ENCODE results near the gene DYDC2. TPM values are rescaled to one million over a fixed set of nuclear protein-coding genes. Genes with fewer than 3 reads are reported as not detected.

Gene DYDC2
- total RNA-seq, 2 experiments from 2014 or later, result not detected

- H3K36me3 Mint-ChIP-seq (ENCODE audit: low read depth), result no peaks in the 10 kb centered on the region
- H3K27me3 Mint-ChIP-seq, result no peaks in the 10 kb centered on the region
- Histone ChIP-seq H3K36me3 (ENCODE audit: insufficient read depth, low read length) (no peaks in the 10 kb centered on the region), H3K27me3 (ENCODE audit: control insufficient read depth in 1 of 2, insufficient read depth in 2 of 2, low read length in 2 of 2) (no peaks in the 10 kb centered on the region), H3K4me1 (ENCODE audit: insufficient read depth, low read length) (no peaks in the 10 kb centered on the region), H3K27ac (ENCODE audit: low read depth in 1 of 2, low read length in 2 of 2) (no peak overlapping the region), H3K4me3 (ENCODE audit: low read length) (no peak overlapping the region), H3K9me3 (ENCODE audit: control insufficient read depth in 1 of 2, insufficient read depth in 1 of 2, low read length in 2 of 2) (no peaks in the 10 kb centered on the region)
- no peak overlapping the region for H3K4me3 Mint-ChIP-seq
- POLR2A ChIA-PET, result interaction anchor here (1.0 kb wide), 1 partner anchor 16 kb away, joined by 3 read pairs; no protein-coding TSS in a partner anchor
- TF ChIP-seq, protein P1, sequence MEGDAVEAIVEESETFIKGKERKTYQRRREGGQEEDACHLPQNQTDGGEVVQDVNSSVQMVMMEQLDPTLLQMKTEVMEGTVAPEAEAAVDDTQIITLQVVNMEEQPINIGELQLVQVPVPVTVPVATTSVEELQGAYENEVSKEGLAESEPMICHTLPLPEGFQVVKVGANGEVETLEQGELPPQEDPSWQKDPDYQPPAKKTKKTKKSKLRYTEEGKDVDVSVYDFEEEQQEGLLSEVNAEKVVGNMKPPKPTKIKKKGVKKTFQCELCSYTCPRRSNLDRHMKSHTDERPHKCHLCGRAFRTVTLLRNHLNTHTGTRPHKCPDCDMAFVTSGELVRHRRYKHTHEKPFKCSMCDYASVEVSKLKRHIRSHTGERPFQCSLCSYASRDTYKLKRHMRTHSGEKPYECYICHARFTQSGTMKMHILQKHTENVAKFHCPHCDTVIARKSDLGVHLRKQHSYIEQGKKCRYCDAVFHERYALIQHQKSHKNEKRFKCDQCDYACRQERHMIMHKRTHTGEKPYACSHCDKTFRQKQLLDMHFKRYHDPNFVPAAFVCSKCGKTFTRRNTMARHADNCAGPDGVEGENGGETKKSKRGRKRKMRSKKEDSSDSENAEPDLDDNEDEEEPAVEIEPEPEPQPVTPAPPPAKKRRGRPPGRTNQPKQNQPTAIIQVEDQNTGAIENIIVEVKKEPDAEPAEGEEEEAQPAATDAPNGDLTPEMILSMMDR (IDR thresholded peaks at IDR 0.05), result no peak
- H3K9me3 Mint-ChIP-seq, result no peaks in the 10 kb centered on the region
- H3K4me1 Mint-ChIP-seq (ENCODE audit: low read depth), result no peaks in the 10 kb centered on the region
- intact Hi-C loops (cut with DNase I, micrococcal nuclease), result no loop called here
- no peak for DNase-seq
- ATAC-seq (ENCODE audit: poor library complexity), result no peak
- CTCF ChIA-PET, result interaction anchor here (0.7 to 1.1 kb wide), 2 partner anchors 16 to 50 kb away, joined by 4 read pairs; no protein-coding TSS in a partner anchor
- no peak overlapping the region for H3K27ac Mint-ChIP-seq
These were observed 37.9 kb downstream of the DYDC2 start for GRCh38 chr10:80394358-80394916.

DNA sequence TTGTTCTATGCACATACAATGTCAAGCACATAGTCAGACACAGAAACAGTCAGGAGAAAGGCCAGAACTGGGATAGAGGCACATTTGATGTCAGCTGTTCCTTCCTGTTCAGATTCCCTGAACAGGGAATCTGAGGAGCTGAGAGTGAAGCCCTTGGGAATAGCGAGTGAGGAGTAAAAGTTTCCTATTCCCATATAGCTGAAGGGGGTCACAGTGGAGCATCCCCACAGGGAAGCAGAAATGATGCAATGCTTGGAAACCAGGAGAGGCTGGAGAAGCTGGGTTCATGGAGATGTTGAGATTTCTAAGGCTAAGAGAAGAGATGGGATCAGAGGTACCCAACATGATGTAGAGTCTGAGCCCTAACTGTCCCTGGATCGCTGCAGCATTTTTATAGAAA is 40.4 kb downstream of the DYDC2 start:
- Mint-ChIP-seq H3K36me3 (ENCODE audit: low read depth) (no peaks in the 10 kb centered on the region), H3K27ac (no peak overlapping the region), H3K4me1 (ENCODE audit: low read depth) (no peaks in the 10 kb centered on the region), H3K9me3 (no peaks in the 10 kb centered on the region), H3K27me3 (no peaks in the 10 kb centered on the region), H3K4me3 (no peak overlapping the region)
- intact Hi-C loops (cut with DNase I, micrococcal nuclease), result no loop called here
- Histone ChIP-seq H3K27me3 (ENCODE audit: control insufficient read depth in 1 of 2, insufficient read depth in 2 of 2, low read length in 2 of 2) (no peaks in the 10 kb centered on the region), H3K36me3 (ENCODE audit: insufficient read depth, low read length) (no peaks in the 10 kb centered on the region), H3K9me3 (ENCODE audit: control insufficient read depth in 1 of 2, insufficient read depth in 1 of 2, low read length in 2 of 2) (no peaks in the 10 kb centered on the region), H3K4me3 (ENCODE audit: low read length) (no peak overlapping the region), H3K27ac (ENCODE audit: low read depth in 1 of 2, low read length in 2 of 2) (no peak overlapping the region), H3K4me1 (ENCODE audit: insufficient read depth, low read length) (no peaks in the 10 kb centered on the region)
- DNase-seq (no peak), ATAC-seq (ENCODE audit: poor library complexity) (no peak)
- ChIA-PET POLR2A (no interaction called here), CTCF (interaction anchor here (0.8 to 1.1 kb wide), 2 partner anchors 8 to 108 kb away, joined by 5 read pairs; no protein-coding TSS in a partner anchor)
- TF ChIP-seq, protein P1 (IDR thresholded peaks at IDR 0.05), result no peak

GRCh38 chr10:80400136-80400804 is 43.7 kb downstream of the DYDC2 start:
- H3K4me3 ChIP-seq (ENCODE audit: low read length), result no peak overlapping the region
- no peaks in the 10 kb centered on the region for H3K4me1 ChIP-seq (ENCODE audit: insufficient read depth, low read length)
- H3K4me1 Mint-ChIP-seq (ENCODE audit: low read depth), result no peaks in the 10 kb centered on the region
- CTCF ChIA-PET, result no interaction called here
- no peak overlapping the region for H3K27ac ChIP-seq (ENCODE audit: low read depth in 1 of 2, low read length in 2 of 2)
- H3K27me3 Mint-ChIP-seq, result no peaks in the 10 kb centered on the region
- TF ChIP-seq, protein P1 (IDR thresholded peaks at IDR 0.05), result no peak
- H3K27ac Mint-ChIP-seq, result no peak overlapping the region
- ATAC-seq (ENCODE audit: poor library complexity) (no peak), DNase-seq (no peak)
- no peaks in the 10 kb centered on the region for H3K36me3 Mint-ChIP-seq (ENCODE audit: low read depth)
- no peaks in the 10 kb centered on the region for H3K9me3 ChIP-seq (ENCODE audit: control insufficient read depth in 1 of 2, insufficient read depth in 1 of 2, low read length in 2 of 2)
- POLR2A ChIA-PET, result no interaction called here
- H3K36me3 ChIP-seq (ENCODE audit: insufficient read depth, low read length), result no peaks in the 10 kb centered on the region
- H3K9me3 Mint-ChIP-seq, result no peaks in the 10 kb centered on the region
- intact Hi-C loops (cut with DNase I, micrococcal nuclease), result no loop called here
- no peaks in the 10 kb centered on the region for H3K27me3 ChIP-seq (ENCODE audit: control insufficient read depth in 1 of 2, insufficient read depth in 2 of 2, low read length in 2 of 2)
- H3K4me3 Mint-ChIP-seq, result no peak overlapping the region

Measured in CD4-positive, alpha-beta T cell (primary cell).